K562 (cell line): ENCODE results near the gene PTCRA. TPM values are rescaled to one million over a fixed set of nuclear protein-coding genes. Genes with fewer than 3 reads are reported as not detected.

ENCODE experiments used
- ATAC-seq: fragments of 200-7000 bp; cut with Tn5 transposase; 3 replicates; pipeline ENCODE4 v1.9.1; 2020; ENCODE audit warnings: moderate library complexity
- BruUV-seq: library from RNA; stranded (reverse); fragments of 400-500 nt; replicated peaks from 2 replicates; lab custom pipeline; 2021; lab: Mats Ljungman, UMichigan
- CTCF ChIA-PET: fragments of 300-600 bp; formaldehyde crosslinking; extraction: SDS; loops from one replicate; lab custom pipeline; 2021; ENCODE audit warnings: low intra/inter-chr PET ratio; lab: Yijun Ruan, JAX
- POLR2A ChIA-PET: fragments of 300-600, 350-650 bp; sonication (Branson Sonifier 250); formaldehyde crosslinking; extraction: SDS; loops from one replicate; lab custom pipeline; 2021; ENCODE audit warnings: antibody characterized with exemption, inconsistent platforms; lab: Yijun Ruan, JAX
- DNase-seq, 4 experiments: peaks; one replicate each; pipeline versions ENCODE4 v3.0.0 to v3.0.0-alpha.2; 2011 to 2018; ENCODE audit warnings: low spot score in 3 of 4, mixed read lengths in 3 of 4; ENCODE audit errors: extremely low read depth in 1 of 4
- FAIRE-seq: peaks from 2 replicates; lab custom pipeline; 2011; peaks lifted over from hg19 to GRCh38; lab: Jason Lieb, UNC
- H2AFZ ChIP-seq: 2 replicates; pipeline ENCODE4 v1.6.0; 2011; ENCODE audit warnings: low read depth, low read length, control low read depth, inconsistent platforms
- H3K27ac ChIP-seq: fragments of 200-600 bp; 3 replicates; pipeline ENCODE4 v1.8.0; 2011; ENCODE audit warnings: low read depth, mild to moderate bottlenecking, control low read depth, inconsistent platforms, low read length, moderate library complexity, mixed read lengths; ENCODE audit errors: extremely low read depth
- H3K27me3 ChIP-seq, 2 experiments: fragments of 300-600 bp in 1 of 2; 2 replicates in 1 of 2; 3 replicates in 1 of 2; pipeline versions ENCODE4 v1.6.0 to v1.8.0; 2011; ENCODE audit warnings: inconsistent platforms in 2 of 2, low read length in 2 of 2, mild to moderate bottlenecking in 1 of 2, mixed read lengths in 1 of 2, moderate library complexity in 1 of 2; ENCODE audit not compliant: control insufficient read depth in 2 of 2, insufficient read depth in 2 of 2
- H3K36me3 ChIP-seq: fragments of 300-600 bp; 3 replicates; pipeline ENCODE4 v1.8.0; 2011; ENCODE audit warnings: mild to moderate bottlenecking, low read length, inconsistent platforms; ENCODE audit not compliant: control insufficient read depth, insufficient read depth
- H3K4me1 ChIP-seq, 2 experiments: fragments of 200-600 bp in 1 of 2; replicated peaks in 1 of 2; 2 replicates in 1 of 2; 3 replicates in 1 of 2; pipeline versions ENCODE4 v1.5.1 to v1.8.0; 2011; ENCODE audit warnings: inconsistent platforms in 2 of 2, low read length in 2 of 2, mild to moderate bottlenecking in 1 of 2, mixed read lengths in 1 of 2, moderate library complexity in 1 of 2; ENCODE audit not compliant: control insufficient read depth in 2 of 2, insufficient read depth in 2 of 2
- H3K4me2 ChIP-seq: 2 replicates; pipeline ENCODE4 v1.6.1; 2011; ENCODE audit warnings: low read length, control low read depth, inconsistent platforms, mixed read lengths; ENCODE audit not compliant: insufficient read depth
- H3K4me3 ChIP-seq: fragments of 200-600 bp; sonication (generic), shearing (Covaris generic); 2 replicates; pipeline ENCODE4 v1.5.1; 2016; ENCODE audit warnings: control low read depth, inconsistent platforms
- H3K79me2 ChIP-seq: fragments of 200-600 bp; 3 replicates; pipeline ENCODE4 v1.8.0; 2011; ENCODE audit warnings: low read length, inconsistent platforms; ENCODE audit not compliant: control insufficient read depth, insufficient read depth
- H3K9ac ChIP-seq, 2 experiments: 2 replicates each; pipeline versions ENCODE4 v1.6.0 to v1.6.1; 2011; ENCODE audit warnings: low read depth in 2 of 2, low read length in 2 of 2, control low read depth in 1 of 2, inconsistent platforms in 1 of 2, mild to moderate bottlenecking in 1 of 2, mixed read lengths in 1 of 2; ENCODE audit not compliant: insufficient read depth in 1 of 2
- H3K9me1 ChIP-seq: one replicate; pipeline ENCODE4 v1.6.0; 2011; ENCODE audit warnings: inconsistent platforms, mild to moderate bottlenecking, low read length, moderate library complexity; ENCODE audit not compliant: control insufficient read depth, insufficient read depth
- H3K9me3 ChIP-seq: replicated peaks from 2 replicates; pipeline ENCODE4 v1.5.1; 2011; ENCODE audit warnings: low read depth, low read length, inconsistent platforms; ENCODE audit not compliant: control insufficient read depth, insufficient read depth
- H4K20me1 ChIP-seq: replicated peaks from 2 replicates; pipeline ENCODE4 v1.6.1; 2011; ENCODE audit warnings: low read length, inconsistent platforms, mixed read lengths; ENCODE audit not compliant: control insufficient read depth, insufficient read depth
- CBFA2T2 ChIP-seq: fragments of 450-650 bp; conservative IDR thresholded peaks from 2 replicates; pipeline ENCODE4 v1.6.1; 2017; ENCODE audit warnings: mild to moderate bottlenecking
- HCFC1 ChIP-seq: IDR thresholded peaks from 2 replicates; pipeline ENCODE4 v1.6.1; 2012; ENCODE audit warnings: low read depth, low read length, improper control_type of control experiment
- NCOR1 ChIP-seq: fragments of 450-650 bp; IDR thresholded peaks from 2 replicates; pipeline ENCODE4 v1.6.1; 2016; ENCODE audit warnings: mild to moderate bottlenecking, moderate library complexity
- NKRF ChIP-seq: fragments of 450-650 bp; IDR thresholded peaks from 2 replicates; pipeline ENCODE4 v1.6.1; 2016; ENCODE audit warnings: borderline replicate concordance
- ZNF384 ChIP-seq: IDR thresholded peaks from 2 replicates; pipeline ENCODE4 v1.6.1; 2012; ENCODE audit warnings: low read depth, low read length, improper control_type of control experiment
- WGBS: fragments of 100-300 bp; shearing (Covaris generic); methylation state at CpG from one replicate; pipeline ENCODE4 v1.1.6; 2016; ENCODE audit warnings: low coverage, mixed read lengths; ENCODE audit not compliant: insufficient coverage; ENCODE audit errors: missing lambda C conversion rate; 5-methylcytosine and 5-hydroxymethylcytosine counted together
- in situ Hi-C: fragments of 300-500 bp; cut with MboI; formaldehyde crosslinking; loops from 4 replicates; pipeline ENCODE4 v1.15.0; 2018; ENCODE audit warnings: inconsistent platforms, mixed read lengths
- intact Hi-C: fragments of 100-400 bp; cut with micrococcal nuclease; formaldehyde crosslinking; loops from 2 replicates; pipeline ENCODE4 v1.14.2; 2022
- polyA plus RNA-seq, 8 experiments: library from polyadenylated mRNA; depleted of rRNA in 4 of 8; stranded (reverse) in 5 of 8; unstranded in 3 of 8; fragments of >200 nt; fragmentation: Nextera tagmentation in 2 of 8; fragmentation: Illumina TruSeq in 1 of 8; extraction: Ambion mirVana in 2 of 8; extraction: Trizol in 1 of 8; gene quantifications; 2 replicates each; pipeline versions ENCODE4 v1.2.1 to v1.2.3, GENCODE V29; 2011 to 2014; ENCODE audit warnings: inconsistent platforms in 1 of 8, missing spikeins in 1 of 8
- total RNA-seq, 7 experiments: library from RNA; depleted of rRNA in 6 of 7; stranded (reverse); fragments of >200 nt in 6 of 7; fragmentation: Illumina TruSeq in 2 of 7; extraction: Trizol in 2 of 7; gene quantifications; 2 replicates each; pipeline versions ENCODE4 v1.2.1 to v1.2.3, GENCODE V29; 2011 to 2021; ENCODE audit warnings: low replicate concordance in 1 of 7
- TF ChIP-seq, protein P1 (sequence below), 3 experiments: fragments of 200-800 bp in 1 of 3; sonication (Bioruptor generic) in 1 of 3; sonication (generic) in 1 of 3; formaldehyde crosslinking in 1 of 3; IDR thresholded peaks; 2 replicates each; pipeline versions ENCODE4 v1.6.1 to v1.8.0; 2016 to 2022; ENCODE audit warnings: mild to moderate bottlenecking in 2 of 3, missing compliant biosample characterization in 2 of 3, missing genetic modification characterization in 2 of 3, missing genetic modification reagents in 1 of 3
- TF ChIP-seq, protein P2 (sequence below): sonication (generic); formaldehyde crosslinking; IDR thresholded peaks from 2 replicates; pipeline ENCODE4 v1.8.0; 2022; ENCODE audit warnings: missing genetic modification reagents, mild to moderate bottlenecking, moderate library complexity, borderline replicate concordance
- TF ChIP-seq, protein P3 (sequence below), 3 experiments: IDR thresholded peaks in 2 of 3; conservative IDR thresholded peaks in 1 of 3; 2 replicates each; pipeline ENCODE4 v1.5.1; 2011 to 2012; ENCODE audit warnings: low read length in 3 of 3, mild to moderate bottlenecking in 3 of 3, control low read depth in 2 of 3, improper control_type of control experiment in 1 of 3, inconsistent platforms in 1 of 3, low read depth in 1 of 3, mixed read lengths in 1 of 3, moderate library complexity in 1 of 3; ENCODE audit not compliant: insufficient read depth in 2 of 3

The PTCRA gene
- total and polyA plus RNA-seq, 9 of the 15 experiments (the other 6 are each of a cell fraction or from before 2014, with no cell fraction given): 0.21 TPM; not detected in 8

DNA sequence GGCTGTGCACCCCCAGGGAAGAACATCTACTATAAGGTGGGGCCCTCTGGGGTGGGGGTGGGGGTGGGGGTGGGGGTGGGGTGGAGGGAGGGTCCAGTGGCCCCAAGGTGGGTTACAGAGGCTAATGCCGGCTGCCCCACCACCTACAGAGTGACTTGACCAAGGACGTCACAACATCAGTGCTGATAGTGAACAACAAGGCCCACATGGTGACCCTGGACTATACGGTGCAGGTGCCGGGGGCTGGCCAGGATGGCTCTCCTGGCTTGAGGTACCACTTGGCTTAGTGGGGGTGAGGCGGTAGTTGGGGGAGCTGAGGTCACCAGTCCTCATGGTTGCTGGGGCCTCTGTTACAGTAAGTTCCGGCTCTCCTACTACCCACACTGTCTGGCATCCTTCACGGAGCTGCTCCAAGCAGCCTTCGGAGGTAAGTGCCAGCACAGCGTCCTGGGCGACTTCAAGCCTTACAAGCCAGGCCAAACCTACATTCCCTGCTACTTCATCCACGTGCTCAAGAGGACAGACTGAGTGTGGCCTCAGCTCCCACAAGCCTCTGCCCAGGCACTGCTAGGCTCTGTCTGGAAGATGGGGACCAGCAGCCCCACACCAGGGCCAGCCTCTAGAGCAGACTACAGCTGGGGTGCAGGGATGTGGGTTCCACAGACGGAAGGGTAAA lies 47.5 kb downstream of the PTCRA start (continued):
- TF ChIP-seq, protein P1, sequence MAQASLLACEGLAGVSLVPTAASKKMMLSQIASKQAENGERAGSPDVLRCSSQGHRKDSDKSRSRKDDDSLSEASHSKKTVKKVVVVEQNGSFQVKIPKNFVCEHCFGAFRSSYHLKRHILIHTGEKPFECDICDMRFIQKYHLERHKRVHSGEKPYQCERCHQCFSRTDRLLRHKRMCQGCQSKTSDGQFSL (CRISPR knock-in tag; IDR thresholded peaks at IDR 0.05): peak; percentile 45; the same call in 1 of the 2 replicates
- TF ChIP-seq, protein P1 (tag; IDR thresholded peaks at IDR 0.05): peak in 1 of 2 experiments; percentile 71; a peak in 1 of 4 replicates
- TF ChIP-seq CBFA2T2: no peak
- TF ChIP-seq, all 486 proteins: peak for 4

- 63% methylated on average over 9 of the region's 9 CpGs for WGBS
- H2AFZ ChIP-seq: no peak overlapping the region
- DNase-seq: peak; percentile 75 to 87 (median 81)
- H3K9me1 ChIP-seq: no peaks in the 10 kb centered on the region
- H3K4me2 ChIP-seq: no peak overlapping the region
- in situ Hi-C loops (no loop called here), intact Hi-C loops (loop anchor here (2.0 to 5.0 kb wide), 2 partner anchors 62 to 179 kb away; no protein-coding TSS in a partner anchor)
- ChIA-PET POLR2A (interaction anchor here (0.5 to 3.5 kb wide), 5 partner anchors 10 to 701 kb away, joined by 3 to 22 read pairs (median 4); no protein-coding TSS in a partner anchor), CTCF (interaction anchor here (0.8 to 2.6 kb wide), 2 partner anchors 107 to 179 kb away, joined by 3 to 14 read pairs; no protein-coding TSS in a partner anchor)
- peaks cover 0 to 14% of the 10 kb centered on the region in 2 experiments; a peak in 2 of 5 replicates for H3K4me1 ChIP-seq
- peak; percentile 98 for ATAC-seq
- FAIRE-seq: peak; percentile 97
- no peaks in the 10 kb centered on the region for H3K27me3 ChIP-seq
- no peaks in the 10 kb centered on the region for H4K20me1 ChIP-seq
- H3K9me3 ChIP-seq: no peaks in the 10 kb centered on the region
- H3K79me2 ChIP-seq: no peaks in the 10 kb centered on the region
- H3K9ac ChIP-seq: peak overlapping the region in 1 of 2 experiments; percentile 72; a peak in 2 of 4 replicates
- H3K36me3 ChIP-seq: peaks cover 41% of the 10 kb centered on the region; the same call in 2 of the 3 replicates
- no peak overlapping the region for H3K4me3 ChIP-seq
- TSS peak; percentile 35 for BruUV-seq
- no peak overlapping the region for H3K27ac ChIP-seq
- TF ChIP-seq, protein P2, sequence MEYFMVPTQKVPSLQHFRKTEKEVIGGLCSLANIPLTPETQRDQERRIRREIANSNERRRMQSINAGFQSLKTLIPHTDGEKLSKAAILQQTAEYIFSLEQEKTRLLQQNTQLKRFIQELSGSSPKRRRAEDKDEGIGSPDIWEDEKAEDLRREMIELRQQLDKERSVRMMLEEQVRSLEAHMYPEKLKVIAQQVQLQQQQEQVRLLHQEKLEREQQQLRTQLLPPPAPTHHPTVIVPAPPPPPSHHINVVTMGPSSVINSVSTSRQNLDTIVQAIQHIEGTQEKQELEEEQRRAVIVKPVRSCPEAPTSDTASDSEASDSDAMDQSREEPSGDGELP (CRISPR knock-in tag): peak; percentile 35; the same call in 1 of the 2 replicates
- TF ChIP-seq NCOR1: no peak
- TF ChIP-seq, protein P3, sequence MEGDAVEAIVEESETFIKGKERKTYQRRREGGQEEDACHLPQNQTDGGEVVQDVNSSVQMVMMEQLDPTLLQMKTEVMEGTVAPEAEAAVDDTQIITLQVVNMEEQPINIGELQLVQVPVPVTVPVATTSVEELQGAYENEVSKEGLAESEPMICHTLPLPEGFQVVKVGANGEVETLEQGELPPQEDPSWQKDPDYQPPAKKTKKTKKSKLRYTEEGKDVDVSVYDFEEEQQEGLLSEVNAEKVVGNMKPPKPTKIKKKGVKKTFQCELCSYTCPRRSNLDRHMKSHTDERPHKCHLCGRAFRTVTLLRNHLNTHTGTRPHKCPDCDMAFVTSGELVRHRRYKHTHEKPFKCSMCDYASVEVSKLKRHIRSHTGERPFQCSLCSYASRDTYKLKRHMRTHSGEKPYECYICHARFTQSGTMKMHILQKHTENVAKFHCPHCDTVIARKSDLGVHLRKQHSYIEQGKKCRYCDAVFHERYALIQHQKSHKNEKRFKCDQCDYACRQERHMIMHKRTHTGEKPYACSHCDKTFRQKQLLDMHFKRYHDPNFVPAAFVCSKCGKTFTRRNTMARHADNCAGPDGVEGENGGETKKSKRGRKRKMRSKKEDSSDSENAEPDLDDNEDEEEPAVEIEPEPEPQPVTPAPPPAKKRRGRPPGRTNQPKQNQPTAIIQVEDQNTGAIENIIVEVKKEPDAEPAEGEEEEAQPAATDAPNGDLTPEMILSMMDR (IDR thresholded peaks at IDR 0.05 in 2 of 3, conservative IDR thresholded peaks at IDR 0.05 in 1 of 3; ENCODE audit: insufficient read depth in 2 of 3, low read depth in 1 of 3, low read length in 3 of 3): peak; percentile 64 to 85 (median 73)
- TF ChIP-seq, protein P1 (CRISPR knock-in tag; IDR thresholded peaks at IDR 0.05): peak; percentile 11; the same call in 1 of the 2 replicates
- TF ChIP-seq, protein P1 (tag; IDR thresholded peaks at IDR 0.05): peak in 1 of 2 experiments; percentile 12; a peak in 2 of 4 replicates
- TF ChIP-seq ZNF384: 0 out of 2 replicates have a peak, but pooled peaks have one; percentile 15
- TF ChIP-seq HCFC1: 0 out of 2 replicates have a peak, but pooled peaks have one; percentile 17
- TF ChIP-seq NKRF: no peak
Measured at GRCh38 chr6:42963855-42964605, 48.2 kb downstream of the PTCRA start.
